ENCODE results near the gene LRPAP1.

The LRPAP1 gene

DNA sequence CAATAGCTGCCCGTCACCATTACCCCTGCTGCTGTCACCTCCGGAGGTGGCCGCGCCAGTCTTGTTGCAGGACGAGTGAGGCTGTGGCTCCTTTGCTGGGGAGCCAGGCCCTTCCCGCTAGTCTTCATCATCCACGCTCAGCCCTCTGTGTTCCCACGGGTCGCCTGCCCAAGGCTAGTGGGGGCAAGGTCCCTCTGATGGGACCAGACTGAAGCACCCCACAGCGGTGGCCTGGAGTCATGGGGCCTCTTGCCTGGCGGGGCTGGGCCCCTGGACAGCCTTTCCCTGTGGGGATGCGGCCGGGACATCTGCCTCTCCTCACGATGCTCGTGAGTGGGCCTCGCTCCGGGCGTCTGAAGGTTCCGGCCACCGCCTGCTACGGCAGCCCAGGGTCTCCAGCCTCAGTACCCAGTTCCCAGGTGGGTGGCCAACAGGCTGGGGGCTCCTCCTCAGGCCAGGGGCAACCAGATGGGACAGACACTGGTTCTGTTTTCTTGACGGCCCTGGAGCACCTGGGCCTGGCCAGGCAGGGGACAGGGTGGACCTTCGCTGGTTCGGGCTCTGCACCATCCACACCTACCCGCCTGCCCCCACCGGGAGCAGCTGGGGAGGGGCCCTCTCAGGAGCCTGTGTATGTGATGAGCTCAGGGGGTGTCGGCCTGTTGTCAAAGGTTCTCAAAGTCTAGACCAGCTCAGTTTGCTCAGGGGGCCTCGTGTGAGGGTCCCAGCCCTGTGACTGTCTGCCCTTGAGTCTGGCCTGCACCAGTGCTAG lies 36.8 kb downstream of the LRPAP1 start:
- H3K4me3 ChIP-seq (ENCODE audit: low read depth in 1 of 2, low read length in 1 of 2) = no peak overlapping the region
- H3K36me3 ChIP-seq = peaks cover 16% of the 10 kb centered on the region
- no peaks in the 10 kb centered on the region for H3K4me1 ChIP-seq (ENCODE audit: control insufficient read depth in 1 of 2, insufficient read depth in 1 of 2, low read depth in 1 of 2, low read length in 1 of 2)
- H3K27ac ChIP-seq = no peak overlapping the region
- H3K9me3 ChIP-seq = no peaks in the 10 kb centered on the region
- TF ChIP-seq, protein P1, sequence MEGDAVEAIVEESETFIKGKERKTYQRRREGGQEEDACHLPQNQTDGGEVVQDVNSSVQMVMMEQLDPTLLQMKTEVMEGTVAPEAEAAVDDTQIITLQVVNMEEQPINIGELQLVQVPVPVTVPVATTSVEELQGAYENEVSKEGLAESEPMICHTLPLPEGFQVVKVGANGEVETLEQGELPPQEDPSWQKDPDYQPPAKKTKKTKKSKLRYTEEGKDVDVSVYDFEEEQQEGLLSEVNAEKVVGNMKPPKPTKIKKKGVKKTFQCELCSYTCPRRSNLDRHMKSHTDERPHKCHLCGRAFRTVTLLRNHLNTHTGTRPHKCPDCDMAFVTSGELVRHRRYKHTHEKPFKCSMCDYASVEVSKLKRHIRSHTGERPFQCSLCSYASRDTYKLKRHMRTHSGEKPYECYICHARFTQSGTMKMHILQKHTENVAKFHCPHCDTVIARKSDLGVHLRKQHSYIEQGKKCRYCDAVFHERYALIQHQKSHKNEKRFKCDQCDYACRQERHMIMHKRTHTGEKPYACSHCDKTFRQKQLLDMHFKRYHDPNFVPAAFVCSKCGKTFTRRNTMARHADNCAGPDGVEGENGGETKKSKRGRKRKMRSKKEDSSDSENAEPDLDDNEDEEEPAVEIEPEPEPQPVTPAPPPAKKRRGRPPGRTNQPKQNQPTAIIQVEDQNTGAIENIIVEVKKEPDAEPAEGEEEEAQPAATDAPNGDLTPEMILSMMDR (IDR thresholded peaks at IDR 0.05) = no peak
- H3K27me3 ChIP-seq = peaks cover 46% of the 10 kb centered on the region

DNA sequence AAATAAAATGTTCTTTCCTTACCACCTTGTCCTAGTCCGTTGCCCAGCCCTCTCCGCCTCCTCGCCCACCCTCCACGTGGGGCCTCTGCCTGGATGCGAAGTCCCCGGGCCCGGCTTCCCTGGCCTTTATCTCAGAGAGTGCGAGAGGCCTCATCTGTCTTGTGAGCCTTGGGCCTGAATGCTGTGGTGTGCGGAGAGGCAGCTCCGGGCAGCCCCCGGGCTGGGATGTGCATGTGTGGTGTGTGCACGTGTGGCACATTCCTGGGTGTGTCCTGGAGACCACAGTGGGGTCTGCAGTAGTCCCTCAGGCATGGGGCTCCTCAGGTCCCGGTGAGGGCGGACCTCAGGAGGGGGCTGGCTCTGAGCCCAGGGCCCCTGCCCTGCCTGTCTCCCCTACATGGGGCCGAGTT lies 37.8 kb downstream of the LRPAP1 start:
- Histone ChIP-seq H3K27me3 (peaks cover 55% of the 10 kb centered on the region), H3K4me1 (ENCODE audit: control insufficient read depth in 1 of 2, insufficient read depth in 1 of 2, low read depth in 1 of 2, low read length in 1 of 2) (no peaks in the 10 kb centered on the region), H3K9me3 (no peaks in the 10 kb centered on the region), H3K36me3 (peaks cover 7% of the 10 kb centered on the region), H3K27ac (no peak overlapping the region), H3K4me3 (ENCODE audit: low read depth in 1 of 2, low read length in 1 of 2) (no peak overlapping the region)
- TF ChIP-seq, protein P1 (IDR thresholded peaks at IDR 0.05) = no peak

DNA sequence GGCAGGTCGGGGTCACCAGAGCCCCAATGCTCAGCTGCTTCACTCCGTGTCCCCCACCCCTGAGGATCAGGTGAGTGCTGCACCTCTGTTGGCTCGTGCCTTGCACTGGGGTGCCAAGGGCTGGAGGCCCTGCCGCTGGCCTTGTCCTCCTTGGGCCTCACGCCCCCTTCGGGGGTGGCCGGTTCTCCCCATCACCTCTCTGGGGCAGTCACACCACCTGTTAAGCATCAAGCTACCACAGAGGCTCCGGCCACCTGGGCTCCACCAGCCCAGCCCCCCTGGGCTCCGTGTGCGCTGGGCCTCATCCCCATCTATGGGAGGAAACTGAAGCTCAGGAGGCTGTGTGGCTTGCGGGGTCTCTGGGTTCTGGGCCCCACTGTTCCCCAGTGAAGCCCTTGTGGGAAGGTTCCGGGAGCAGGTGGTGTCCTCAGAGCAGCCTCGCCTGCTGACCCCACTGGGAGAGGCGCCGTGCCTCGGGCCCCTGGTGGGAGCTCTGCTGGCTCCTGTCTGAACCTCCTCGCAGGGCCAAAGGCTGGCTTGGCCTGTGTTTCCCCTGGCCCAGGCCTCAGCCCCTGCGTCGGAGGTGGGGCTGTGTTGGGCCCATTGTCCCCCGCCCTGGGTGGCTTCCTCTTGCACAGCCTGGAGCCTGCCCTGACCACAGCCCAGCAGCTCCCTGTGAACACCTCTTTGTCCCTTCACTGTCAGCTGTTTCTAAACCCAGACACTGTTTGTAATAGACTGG lies 38.3 kb downstream of the LRPAP1 start:
- TF ChIP-seq, protein P1 (IDR thresholded peaks at IDR 0.05) = no peak
- Histone ChIP-seq H3K4me3 (ENCODE audit: low read depth in 1 of 2, low read length in 1 of 2) (no peak overlapping the region), H3K27ac (no peak overlapping the region), H3K9me3 (no peaks in the 10 kb centered on the region), H3K4me1 (ENCODE audit: control insufficient read depth in 1 of 2, insufficient read depth in 1 of 2, low read depth in 1 of 2, low read length in 1 of 2) (no peaks in the 10 kb centered on the region), H3K36me3 (peaks cover 2% of the 10 kb centered on the region), H3K27me3 (peaks cover 60% of the 10 kb centered on the region)

DNA sequence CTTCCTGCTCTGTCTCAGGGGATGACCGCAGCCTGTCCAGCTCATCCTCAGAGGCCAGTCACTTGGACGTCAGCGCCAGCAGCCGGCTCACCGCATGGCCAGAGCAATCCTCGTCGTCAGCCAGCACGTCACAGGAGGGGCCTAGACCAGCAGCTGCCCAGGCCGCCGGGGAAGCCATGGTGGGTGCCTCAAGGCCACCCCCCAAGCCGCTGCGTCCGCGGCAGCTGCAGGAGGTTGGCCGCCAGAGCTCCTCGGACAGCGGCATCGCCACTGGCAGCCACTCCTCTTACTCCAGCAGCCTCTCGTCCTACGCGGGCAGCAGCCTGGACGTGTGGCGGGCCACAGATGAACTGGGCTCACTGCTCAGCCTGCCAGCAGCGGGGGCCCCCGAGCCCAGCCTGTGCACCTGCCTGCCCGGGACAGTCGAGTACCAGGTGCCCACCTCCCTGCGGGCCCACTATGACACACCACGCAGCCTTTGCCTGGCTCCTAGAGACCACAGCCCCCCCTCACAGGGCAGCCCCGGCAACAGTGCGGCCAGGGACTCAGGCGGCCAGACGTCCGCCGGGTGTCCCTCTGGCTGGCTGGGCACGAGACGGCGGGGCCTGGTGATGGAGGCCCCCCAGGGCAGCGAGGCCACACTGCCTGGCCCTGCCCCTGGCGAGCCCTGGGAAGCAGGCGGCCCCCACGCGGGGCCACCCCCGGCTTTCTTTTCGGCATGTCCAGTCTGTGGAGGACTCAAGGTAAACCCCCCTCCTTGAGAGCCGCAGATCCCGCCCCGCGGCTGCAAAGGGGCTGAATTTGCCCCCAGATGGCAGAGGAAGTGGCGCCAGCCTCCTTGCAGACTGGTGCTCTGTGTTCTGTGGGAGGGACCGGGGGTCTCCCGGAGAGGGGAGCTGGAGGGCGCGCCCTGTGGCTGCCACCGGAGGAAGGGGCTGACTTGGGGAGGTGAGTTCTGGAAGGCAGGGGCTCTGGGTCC lies 39.2 kb downstream of the LRPAP1 start:
- H3K4me3 ChIP-seq (ENCODE audit: low read depth in 1 of 2, low read length in 1 of 2) = no peak overlapping the region
- no peaks in the 10 kb centered on the region for H3K9me3 ChIP-seq
- H3K36me3 ChIP-seq = no peaks in the 10 kb centered on the region
- peaks cover 69% of the 10 kb centered on the region for H3K27me3 ChIP-seq
- TF ChIP-seq, protein P1 (IDR thresholded peaks at IDR 0.05) = no peak
- no peak overlapping the region for H3K27ac ChIP-seq
- H3K4me1 ChIP-seq (ENCODE audit: control insufficient read depth in 1 of 2, insufficient read depth in 1 of 2, low read depth in 1 of 2, low read length in 1 of 2) = no peaks in the 10 kb centered on the region

DNA sequence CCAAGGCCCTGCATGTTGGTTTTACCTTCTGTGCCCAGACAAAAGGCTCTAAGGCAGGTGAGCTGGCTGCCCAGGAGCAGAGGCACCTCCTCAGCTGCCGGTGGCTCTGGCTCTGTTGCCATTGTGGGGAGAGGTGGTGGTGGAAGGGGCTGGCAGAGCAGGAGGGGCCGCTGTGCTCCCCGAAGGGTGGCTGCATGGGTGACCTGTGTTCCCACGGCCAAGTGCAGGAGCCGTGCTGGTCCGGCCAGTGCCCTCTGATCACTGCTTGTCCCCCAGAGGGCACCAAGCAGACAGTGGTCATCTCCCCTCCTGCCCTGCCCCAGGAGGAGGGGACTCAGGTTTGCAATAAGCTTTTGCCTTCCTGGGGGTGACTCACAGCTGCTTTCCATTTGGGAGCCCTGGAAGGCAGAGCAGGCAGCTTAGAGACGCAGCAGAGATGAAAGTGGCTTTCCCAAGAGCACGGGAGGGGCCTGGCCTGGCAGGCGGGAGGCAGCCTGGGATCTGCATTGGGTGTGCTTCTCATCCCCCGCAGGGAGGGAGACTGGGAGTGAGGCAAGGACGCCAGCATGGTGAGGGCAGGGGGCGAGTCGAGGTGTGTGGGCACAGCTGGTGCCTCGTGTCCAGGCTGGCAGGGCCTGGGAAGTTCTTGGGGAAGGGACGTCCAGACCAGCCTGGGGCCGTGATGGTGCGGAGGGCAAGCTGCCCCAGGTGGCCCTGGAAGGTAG lies 40.4 kb downstream of the LRPAP1 start:
- Histone ChIP-seq H3K27ac (no peak overlapping the region), H3K4me1 (ENCODE audit: control insufficient read depth in 1 of 2, insufficient read depth in 1 of 2, low read depth in 1 of 2, low read length in 1 of 2) (no peaks in the 10 kb centered on the region), H3K9me3 (no peaks in the 10 kb centered on the region), H3K36me3 (no peaks in the 10 kb centered on the region), H3K4me3 (ENCODE audit: low read depth in 1 of 2, low read length in 1 of 2) (no peak overlapping the region), H3K27me3 (peaks cover 81% of the 10 kb centered on the region)
- TF ChIP-seq, protein P1 (IDR thresholded peaks at IDR 0.05) = no peak
